ENCODE results near the gene TMEM253.

The TMEM253 gene

DNA sequence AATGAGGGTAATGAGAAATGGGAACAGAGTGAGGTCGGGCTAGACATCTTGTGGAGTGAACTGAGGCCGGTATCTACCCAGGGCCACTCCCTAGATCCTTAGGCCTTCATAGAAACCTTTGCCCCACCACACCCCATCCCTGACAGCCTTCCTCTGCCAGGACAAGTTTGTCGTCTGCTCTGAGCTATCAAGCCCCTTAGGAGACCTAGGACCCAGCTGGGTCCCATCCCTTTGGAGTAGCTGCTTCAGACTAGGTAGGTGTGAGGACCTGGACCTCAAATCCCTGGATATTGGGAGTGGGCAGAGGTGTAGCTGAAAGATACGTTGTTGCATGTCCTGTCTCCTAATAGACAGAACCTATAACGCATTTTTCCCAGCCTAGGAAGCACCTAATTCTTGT lies at the start of gene TMEM253:
TMEM253 (plus strand) TSS at position 136 of the 400 bp plus-strand sequence. CDS start 278 bp downstream, outside the sequence.
- no peak for FAIRE-seq
- DNase-seq (ENCODE audit: low spot score) = no peak

GRCh38 chr14:21053184-21054122 lies 47.4 kb upstream of the TMEM253 start:
- DNase-seq (ENCODE audit: low spot score) (no peak), FAIRE-seq (no peak)

DNA sequence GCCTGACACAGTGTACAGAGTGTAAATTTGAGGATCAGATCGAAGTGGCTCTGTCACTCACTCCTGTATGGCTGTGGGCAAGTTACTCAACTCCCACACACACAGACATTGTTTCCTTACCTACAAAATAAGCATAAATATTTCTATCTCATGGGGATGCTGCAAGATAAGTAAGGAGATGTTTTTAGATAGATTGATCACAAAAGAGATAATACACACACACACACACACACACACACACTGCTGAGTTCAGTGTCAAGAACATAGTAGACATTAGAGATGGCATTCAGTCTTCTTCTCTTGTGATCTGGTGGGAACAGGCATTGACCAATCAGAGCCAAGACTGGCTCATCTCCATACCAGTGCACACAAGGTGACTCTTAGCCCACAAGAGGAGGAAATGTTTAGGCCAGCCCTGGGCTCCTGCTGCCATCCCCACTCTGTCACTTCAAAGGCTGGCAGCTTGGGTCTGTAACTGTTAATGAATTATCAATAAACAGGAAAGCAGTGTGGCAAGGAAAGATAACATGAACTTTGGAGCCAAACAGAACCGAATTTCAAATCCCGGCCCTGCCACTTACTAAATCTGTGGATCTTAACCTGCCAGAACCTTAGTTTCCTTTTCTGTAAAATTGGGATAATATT lies 46.6 kb upstream of the TMEM253 start:
- FAIRE-seq = no peak
- DNase-seq (ENCODE audit: low spot score) = peak; percentile 8

- FAIRE-seq (no peak), DNase-seq (ENCODE audit: low spot score) (no peak)
Measured at GRCh38 chr14:21054768-21055145, 46.1 kb upstream of the TMEM253 start.

GRCh38 chr14:21055432-21056117 lies 45.3 kb upstream of the TMEM253 start:
- FAIRE-seq = peak; percentile 57
- no peak for DNase-seq (ENCODE audit: low spot score)

DNA sequence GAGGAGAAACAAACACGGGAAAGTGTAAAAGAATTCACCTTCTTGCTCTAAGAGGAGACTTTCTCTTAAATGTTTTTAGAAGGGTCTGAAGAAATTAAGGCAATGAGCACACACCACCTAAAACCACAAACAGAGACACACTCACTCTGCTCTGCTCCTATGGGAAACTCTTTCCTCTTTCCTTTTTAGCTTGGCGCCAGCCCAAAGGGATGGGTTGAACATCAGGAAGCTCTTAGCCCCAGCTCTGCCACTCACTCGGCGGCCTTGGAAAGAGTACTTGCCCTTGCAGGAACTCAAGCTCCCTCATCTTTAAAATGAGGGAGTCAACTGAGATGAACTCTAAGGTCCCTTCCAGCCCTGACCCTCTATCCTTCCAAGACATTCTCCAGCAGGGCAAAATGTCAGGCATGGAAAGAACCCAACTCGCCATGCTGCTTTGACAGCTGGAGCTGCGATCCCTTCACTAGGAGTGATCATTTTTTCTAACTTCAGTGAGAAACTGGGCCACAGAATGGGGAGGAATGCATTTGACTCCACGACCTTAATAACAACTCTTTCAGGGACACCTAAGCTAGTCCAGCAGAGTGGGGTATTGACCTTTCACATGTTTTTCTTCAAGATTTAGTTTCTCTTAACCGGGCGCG lies 44.2 kb upstream of the TMEM253 start:
- FAIRE-seq = no peak

GRCh38 chr14:21057803-21058675 lies 42.8 kb upstream of the TMEM253 start, which contains the start of gene RNASE8:
TSS of gene RNASE8 (plus strand) at chr14:21057822. CDS start at chr14:21057893, 71 bp downstream.
- no peak for FAIRE-seq
- DNase-seq (ENCODE audit: low spot score) = peak; percentile 24

More for the DNA sequence above, 44.2 kb upstream of the TMEM253 start:
- no peak for DNase-seq (ENCODE audit: low spot score)

DNA sequence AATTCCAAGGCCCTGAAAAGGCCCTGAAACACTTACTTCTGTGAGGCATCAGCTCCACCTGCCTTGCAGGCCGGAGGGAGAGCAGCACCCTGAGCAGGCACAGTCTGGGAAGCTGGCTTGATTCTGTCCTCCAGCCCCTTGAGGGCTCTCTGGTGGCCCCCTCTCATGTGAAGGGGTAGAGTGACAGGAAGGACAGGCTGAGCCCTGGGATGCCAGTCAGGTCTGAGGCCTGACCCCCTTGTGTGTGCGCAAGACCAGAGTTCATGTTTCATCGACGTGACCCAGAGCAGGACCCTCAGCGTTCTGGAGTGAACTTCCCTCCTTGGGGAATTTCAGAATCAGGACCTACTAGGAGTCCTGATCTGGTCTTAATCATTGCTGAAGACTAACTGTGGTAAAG lies 42.0 kb upstream of the TMEM253 start:
- FAIRE-seq = no peak

DNA sequence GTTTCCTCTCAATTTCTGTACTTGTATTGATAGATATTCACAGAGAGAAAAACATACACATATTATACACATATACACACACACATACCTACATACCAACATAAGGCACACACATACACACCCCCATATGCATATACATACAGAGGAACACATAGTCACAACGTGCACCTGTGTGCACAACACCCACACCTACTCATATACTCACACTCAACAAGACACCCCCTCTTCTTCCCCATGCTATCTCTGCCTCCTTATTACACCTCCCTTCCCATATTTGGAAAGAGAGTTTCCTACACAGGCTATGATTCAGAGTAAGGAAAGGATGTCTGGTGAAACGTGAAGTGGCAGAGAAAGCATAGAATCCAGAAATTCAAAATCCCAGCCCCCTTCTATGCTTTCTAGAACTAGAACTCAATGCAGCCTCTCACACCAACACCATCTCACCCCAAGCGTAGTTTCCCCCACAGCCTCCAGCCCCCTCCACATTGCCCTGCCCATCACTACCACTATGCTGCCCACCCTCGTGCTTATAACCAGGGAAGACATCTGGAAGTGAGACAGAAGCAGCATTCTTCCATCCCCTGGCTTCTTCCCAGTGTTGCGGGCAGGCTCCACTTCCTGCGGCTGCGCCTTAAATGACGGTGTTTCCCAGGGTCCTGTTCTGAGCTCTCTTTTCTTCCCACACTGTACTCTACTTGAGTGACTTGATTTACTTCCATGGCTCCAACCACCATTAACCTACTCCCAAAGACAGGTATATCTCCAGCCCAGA lies 40.8 kb upstream of the TMEM253 start:
- DNase-seq (ENCODE audit: low spot score) = no peak
- FAIRE-seq = no peak

More for the DNA sequence above, 42.0 kb upstream of the TMEM253 start:
- DNase-seq (ENCODE audit: low spot score) = no peak

DNA sequence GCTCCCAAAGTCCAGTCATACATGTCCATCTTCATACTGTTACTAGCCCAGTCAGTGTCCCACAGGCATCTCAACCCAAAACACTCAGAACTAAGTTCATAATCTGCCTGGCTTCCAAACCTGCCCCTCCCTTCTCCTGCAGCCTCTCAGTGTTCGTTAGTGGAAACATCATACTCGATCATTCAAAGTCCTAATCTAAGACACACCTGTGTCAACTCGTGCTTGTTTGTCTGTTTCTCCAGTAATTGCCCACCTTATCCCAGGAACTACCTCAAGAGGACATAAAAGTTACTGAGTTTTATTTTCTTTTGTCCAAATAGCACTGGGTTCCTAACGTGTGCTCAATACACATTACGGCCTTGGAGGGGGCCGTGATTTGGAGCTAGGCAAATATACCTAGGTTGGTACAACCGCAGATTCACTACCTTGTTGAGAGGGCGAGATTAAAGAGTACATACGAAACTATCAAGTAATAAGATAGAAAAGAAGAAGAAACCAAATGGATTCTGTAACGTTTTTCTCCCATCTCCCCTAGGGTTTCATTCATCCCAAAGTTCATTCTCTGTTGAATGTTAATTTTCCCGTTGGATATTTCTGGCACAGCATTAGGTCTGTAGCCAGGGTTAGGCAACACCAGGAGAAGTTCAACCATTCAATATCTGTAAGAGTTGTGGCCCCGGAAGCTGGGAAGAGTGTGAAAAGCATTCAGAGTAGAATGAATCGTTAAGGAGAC lies 40.1 kb upstream of the TMEM253 start:
- no peak for DNase-seq (ENCODE audit: low spot score)
- no peak for FAIRE-seq

- FAIRE-seq (no peak), DNase-seq (ENCODE audit: low spot score) (no peak)
Measured at GRCh38 chr14:21061347-21061668, 39.6 kb upstream of the TMEM253 start.

DNA sequence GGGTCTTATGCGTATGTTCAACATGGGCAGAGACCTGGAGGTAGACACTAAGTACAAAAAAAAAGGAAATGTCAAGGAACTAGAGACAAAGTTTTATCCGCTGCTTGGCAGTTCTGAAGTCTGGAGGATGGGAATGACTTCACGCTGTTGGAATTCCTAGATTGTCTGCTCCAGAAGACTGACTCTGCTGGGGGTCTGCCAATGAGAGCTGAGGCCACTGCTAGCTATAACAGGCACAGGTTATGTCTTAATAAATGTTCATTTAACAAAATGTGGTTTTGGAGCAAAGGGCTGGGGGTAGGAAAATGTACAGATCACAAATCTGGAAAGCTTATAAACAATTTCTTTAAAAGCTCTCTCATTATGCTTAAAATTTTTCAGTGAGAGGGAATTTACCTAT lies 37.4 kb upstream of the TMEM253 start:
- DNase-seq (ENCODE audit: low spot score) (peak; percentile 68), FAIRE-seq (peak; percentile 75)

DNA sequence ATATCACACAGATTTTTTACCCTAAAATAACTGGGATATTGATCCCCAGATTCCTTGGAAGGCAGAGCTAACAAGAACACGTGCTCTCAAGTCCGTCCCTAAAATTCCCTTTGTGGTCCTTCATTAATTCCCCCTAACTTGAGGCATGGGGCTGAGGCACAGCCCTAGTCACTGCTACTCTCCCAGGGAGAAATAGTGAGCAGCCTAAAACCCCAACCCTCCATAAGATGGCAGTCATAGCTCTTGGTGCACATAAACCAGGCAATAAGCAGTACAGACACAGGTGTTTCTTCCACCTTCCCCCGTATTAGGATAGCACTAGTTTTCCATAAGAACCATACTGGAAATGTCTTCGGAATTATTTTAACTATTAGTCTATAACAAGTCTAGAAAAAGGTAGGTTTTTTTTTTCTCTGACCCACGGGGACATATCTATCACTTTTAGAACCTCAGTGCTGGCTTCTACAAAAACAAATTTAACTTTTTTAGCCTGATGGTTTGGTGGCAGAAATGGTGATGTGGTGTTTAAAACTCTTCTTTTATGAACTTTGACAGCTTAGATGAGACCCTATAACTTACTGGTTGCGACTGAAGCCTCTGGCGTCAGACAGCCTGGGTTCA lies 33.9 kb upstream of the TMEM253 start:
- FAIRE-seq (no peak), DNase-seq (ENCODE audit: low spot score) (no peak)

GRCh38 chr14:21068521-21069387 lies 32.1 kb upstream of the TMEM253 start:
- DNase-seq (ENCODE audit: low spot score) = no peak
- FAIRE-seq = no peak

- DNase-seq (ENCODE audit: low spot score) (no peak), FAIRE-seq (no peak)
Measured at GRCh38 chr14:21069388-21070082, 31.3 kb upstream of the TMEM253 start.

DNA sequence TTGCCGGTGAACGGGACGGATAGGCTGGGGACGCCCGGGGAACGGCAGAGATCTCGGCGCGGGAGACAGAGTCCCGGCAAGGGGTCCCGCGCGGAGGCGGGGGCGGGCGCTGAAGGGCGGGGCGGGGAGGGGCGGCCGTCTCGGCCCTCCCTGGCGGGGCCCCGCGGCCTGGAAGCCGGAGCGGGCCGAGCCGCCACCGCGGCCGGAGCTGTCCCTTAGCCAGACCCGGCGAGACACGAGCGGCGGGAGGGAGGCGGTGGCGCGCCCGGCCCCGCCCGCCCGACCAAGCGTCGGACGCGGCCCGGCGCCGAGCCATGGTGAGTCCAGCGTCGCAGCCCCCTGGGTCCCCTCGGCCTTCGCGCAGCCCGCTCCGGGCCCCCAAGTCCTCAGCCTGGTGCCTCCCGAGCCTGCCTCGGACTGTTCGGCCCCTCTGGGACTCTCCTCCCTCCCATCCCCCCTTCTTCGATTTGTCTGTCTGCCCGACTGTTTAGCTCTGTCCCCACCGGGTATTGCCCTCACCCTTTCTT lies 30.7 kb upstream of the TMEM253 start, which contains the start of gene ARHGEF40:
ARHGEF40 (plus strand) TSS at position 222 of the 527 bp plus-strand sequence; CDS start at position 315, 93 bp downstream.
- DNase-seq (ENCODE audit: low spot score) (no peak), FAIRE-seq (no peak)

All from RCC 7860 (cell line).